GM21825 (cell line): ENCODE data around the gene TPCN2.

Source experiments
- ATAC-seq: cut with Tn5 transposase; IDR thresholded peaks from one replicate; pipeline ENCODE4 v1.9.1; 2021; ENCODE audit warnings: mild to moderate bottlenecking, moderate library complexity; ENCODE audit not compliant: unreplicated experiment

Gene TPCN2

DNA sequence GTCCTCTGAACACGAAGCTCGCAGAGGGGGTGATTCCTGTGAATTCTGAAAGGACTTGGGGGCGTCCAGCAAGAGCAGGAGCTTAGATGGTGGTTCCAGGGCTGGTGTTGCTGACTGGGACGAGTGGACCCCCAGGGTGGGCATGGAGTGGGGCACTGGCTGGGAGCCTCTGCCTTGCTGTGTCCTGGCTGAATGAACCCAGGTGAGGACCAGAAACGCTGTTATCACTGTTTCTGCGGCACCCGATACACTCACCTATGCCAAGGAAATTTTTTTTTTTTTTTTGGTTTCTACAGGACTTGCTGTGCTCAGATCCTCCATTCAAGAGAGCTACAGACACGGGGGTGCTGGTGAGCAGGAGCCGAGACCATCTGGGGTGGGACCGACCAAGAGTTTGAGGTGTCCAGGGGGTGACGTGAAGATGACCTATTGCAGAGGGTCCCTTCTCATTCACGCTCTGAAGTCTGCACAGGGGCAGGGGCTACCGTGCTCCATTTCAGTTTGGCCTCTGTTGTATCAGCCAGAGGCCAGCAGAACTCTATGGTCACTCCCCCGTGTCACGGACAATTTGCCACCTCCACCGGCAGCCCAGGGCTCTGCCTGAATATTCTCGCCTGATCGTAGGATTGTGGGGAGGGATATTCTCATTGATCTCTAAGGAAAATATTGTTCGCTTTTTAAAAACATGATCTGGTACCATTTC lies 110.6 kb downstream of the TPCN2 start:
- no peak for ATAC-seq

DNA sequence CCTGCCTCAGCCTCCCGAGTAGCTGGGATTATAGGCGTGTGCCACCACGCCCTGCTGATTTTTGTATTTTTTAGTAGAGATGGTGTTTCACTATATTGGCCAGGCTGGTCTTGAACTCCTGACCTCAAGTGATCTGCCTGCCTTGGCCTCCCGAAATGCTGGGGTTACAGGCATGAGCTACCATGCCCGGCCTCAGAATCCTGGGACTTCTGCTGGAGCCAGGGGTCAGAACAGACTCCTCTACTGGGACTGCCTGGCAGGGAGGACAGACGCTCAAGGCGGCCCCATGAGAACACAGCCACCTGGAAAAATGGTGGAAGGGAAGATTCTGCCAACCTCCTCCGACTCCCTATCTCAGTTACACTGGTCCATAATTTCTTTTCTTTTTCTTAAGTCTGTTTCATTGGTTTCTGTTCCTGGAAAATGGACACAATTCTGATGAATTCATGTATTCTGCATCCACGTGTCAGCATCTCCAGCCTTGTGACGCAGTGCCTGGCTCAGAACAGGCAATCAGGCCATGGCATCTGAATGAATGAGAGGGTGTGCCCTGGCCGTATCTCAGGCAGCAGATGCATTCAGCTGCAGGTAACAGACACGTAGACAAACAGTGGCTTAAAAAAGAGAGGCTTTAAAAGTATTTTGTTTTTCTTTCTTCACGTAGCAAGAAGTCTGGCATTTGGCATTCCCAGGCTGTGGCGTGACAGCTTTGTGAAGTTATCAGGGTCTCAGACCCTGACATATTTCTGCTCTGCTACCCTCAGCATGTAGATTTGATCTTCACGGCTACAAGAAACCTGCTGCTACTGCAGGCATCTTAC lies 111.8 kb downstream of the TPCN2 start:
- no peak for ATAC-seq

DNA sequence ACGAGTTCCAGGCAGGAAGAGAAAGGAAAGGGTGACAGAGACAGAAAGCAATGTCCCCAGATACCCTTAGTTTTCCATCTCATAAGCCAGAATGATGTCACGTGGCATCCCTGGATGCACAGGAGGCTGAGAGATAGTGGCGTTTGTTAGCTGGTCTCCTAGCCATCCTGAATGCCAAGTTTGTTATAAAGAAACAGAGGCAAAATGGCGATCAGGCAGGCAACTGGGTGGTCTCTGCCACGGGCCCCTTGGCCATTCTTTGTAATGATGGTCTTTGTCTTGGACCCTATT lies 112.3 kb downstream of the TPCN2 start:
- no peak for ATAC-seq

DNA sequence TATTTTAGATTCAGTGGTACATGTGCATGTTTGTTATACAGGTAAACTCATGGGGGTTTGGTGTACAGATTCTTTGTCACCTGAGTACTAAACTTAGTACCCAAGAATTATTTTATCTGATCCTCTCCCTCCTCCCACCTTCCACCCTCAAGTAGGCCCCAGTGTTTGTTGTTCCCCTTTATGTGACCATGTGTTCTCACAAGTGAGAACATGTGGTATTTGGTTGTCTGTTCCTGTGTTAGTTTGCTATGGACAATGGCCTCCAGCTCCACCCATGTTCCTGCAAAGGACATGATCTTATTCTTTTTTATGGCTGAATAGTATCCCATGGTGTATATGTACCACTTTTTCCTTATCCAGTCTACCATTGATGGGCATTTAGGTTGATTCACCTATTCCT lies 113.8 kb downstream of the TPCN2 start:
- ATAC-seq: no peak

DNA sequence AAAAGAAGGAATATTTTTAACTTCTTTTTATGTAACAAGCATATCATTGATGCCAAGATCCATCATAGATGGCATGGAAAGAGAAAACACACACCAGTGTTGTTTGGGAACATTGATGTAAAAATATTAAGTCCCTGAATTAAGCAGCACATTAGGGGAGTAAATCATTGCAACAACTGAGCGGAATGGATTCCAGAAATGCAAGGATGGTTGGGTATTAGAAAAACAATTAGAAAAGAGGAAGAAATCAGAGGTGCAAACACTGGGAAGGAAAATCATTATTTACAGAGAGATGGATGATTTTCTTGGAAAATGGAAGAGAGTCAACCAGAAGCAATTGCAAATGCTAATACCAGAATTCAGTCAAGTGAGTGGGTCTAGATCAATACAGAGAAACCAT lies 115.1 kb downstream of the TPCN2 start:
- no peak for ATAC-seq

DNA sequence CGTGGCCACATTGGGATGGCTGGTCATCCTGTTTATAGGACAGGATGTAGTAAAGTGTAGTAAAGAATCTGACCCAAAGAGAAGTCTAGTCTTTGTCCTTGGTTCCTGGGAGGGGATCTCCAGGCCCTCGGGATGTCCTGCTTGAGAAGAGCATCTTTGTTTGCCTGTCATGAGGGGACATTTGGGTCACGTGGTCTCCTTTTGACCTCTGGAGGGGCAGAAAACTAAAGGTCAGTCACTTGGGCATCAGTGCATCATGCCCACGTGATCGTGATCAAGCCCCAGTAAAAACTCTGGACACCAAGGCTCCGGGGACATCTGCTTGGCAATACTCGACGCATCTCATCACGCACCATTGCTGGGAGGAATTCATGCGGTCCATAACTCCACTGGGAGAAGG lies 116.1 kb downstream of the TPCN2 start:
- ATAC-seq: no peak

DNA sequence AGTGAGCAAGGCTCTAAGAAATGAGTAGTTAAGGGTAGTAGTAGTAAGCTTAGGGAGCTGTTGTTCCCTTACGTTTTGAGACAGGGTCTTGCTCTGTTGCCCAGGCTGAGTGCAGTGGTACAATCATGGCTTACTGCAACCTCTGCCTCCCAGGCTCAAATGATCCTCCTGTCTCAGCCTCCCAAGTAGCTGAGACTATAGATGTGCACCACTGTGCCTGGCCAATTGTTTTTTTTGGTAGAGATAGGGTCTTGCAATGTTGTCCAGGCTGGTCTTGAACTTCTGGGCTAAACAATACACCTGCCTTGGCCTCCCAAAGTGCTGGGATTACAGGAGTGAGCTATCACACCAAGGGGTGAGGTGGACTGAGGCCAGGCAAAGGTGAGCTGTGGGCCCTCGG lies 117.0 kb downstream of the TPCN2 start:
- no peak for ATAC-seq

DNA sequence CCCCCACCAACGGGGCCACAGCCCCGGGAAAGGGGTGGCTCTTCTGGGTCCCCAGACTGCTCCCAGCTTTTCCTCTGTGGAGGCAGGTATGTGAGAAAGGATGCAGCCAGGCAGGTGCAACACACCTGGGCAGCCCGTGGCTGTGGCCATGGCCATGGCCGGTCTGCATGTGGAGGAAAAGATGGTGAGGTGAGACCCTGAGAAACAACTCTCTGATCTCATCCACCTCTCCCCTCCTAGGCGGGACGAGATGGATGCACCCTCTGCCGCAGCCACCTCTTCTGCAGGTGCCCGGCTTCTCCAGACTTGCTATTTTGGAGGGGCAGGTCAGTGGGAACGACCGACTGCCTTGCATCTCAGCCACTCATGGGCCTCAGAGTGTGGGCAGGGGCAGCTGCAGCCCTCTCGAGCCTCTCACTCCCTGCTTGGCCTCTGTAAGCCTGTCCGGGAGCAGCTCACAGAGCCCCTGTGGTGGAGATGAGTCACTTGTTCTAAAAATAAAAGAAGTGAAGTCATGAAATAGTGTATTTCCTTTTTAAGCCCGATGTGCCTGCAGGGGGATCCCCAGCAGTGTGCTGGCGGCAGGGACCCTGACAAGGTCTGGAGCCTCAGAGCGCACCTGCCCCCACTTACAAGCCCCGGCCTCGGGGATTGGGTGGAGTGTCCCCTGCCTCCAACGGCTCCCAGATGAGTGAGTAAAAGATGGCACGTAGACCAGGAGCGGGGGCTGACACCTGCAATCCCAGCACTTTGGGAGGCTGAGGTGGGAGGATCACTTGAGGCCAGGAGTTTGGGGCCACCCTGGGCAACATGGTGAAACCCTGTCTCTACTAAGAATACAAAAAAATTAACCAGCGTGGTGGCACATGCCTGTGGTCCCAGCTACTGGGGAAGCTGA lies 117.7 kb downstream of the TPCN2 start:
- ATAC-seq: peak; percentile 89

DNA sequence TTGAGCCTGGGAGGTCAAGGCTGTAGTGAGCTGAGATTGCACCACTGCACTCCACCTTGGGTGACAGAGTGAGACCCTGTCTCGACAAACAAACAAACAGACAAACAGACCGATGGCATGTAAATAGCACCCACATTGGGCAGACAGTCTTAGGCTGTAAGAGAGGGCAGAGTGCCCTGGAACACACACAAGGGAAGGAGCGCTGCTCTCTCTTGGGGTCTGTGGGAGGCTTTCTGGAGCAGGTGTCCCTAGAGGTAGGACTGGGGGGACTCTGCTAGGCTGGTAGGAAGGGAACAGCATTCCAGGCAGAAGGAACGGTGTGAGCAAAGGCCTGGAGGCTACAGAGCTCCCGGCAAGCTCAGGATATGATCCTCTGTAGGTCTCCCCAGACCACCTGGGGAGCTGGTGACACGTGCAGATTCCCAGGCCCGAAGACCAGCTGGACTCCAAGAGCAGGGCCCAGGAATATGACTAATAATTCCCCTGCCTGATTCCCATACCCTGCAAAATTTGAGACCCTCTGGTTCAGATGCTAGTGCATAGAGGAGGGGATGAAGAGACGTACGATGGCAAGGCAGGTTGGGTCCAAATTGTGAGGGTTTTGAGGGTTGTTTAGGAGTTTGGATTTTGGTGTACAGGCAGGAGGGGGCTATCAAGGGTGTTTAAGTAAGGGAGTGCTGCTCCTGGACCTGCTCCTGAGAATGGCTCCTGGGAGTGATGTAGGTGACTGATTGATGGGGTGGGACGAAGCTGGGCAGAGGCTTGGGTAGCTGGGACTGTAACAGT lies 118.6 kb downstream of the TPCN2 start:
- ATAC-seq: no peak

DNA sequence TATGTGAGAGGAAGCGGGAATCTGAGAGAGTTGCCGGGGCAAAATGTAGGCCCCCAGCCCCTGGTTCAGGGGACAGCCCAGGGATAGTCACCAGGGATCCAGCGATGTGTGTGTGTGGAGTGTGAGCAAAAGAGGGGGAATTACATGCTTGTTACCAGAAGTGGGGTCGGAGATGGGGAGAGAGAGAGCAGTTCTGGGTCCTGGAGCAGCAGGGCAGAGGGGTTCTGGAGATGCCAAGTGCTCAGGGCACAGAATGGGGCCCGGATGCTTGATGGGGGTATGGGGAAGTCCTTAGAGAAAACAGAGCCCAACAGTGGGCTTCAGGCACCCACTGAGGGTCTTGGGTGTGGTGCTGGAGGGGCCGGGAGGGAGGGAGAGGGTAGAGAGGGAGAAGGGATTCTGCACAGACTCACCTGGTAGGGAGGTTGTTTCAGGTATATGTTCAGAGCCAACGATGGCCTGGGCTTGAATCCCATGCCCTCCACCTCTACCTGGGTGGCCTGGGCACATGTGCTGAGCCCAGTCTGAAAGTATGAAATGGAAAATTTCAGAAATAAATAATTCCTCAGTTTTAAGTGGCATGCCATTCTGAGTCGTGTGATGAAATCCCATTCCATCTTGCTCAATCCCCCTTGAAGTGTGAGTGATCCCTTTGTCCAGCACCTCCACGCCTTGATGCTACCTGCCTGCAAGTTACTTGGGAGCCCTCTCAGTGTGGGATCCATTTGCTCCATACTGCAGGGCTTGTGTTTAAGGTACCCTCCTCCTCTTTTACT lies 119.4 kb downstream of the TPCN2 start:
- no peak for ATAC-seq

DNA sequence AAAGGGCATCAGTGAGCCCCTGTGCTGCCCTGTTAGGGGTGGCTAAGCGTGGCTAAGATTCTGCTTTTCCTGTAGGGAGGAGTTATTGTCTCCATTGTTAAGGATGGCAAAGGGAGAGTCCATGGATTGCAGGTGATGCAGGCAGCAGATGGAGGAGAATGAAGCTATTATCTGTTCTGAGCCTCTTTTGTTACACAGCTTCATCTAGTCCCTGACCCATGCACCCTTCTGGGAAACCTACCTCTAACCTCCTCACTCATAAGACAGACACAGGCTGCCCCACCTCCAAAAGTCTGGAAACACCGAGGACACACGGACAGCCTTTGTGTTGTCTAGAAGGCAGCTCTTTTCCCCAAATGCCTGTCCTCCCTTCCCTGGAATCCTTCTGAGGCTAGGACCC lies 120.7 kb downstream of the TPCN2 start:
- no peak for ATAC-seq

DNA sequence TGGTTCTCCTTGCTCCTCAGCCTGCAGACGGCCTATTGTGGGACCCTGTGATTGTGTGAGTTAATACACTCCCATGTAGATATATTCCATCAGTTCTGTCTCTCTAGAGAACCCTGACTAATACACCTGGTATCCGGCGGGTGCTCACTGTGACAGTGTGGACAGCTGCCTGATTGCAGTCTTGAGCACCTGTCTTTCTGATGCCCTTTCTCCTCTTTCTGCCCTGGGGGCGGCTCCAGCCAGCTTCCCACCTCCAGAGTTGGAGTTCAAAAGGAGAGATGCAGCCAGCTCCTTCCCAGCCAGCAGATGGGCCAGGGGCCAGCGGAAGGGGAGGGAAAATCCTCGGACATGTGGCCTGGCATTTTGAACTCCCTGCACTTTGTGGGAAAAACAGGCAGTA lies 122.0 kb downstream of the TPCN2 start:
- ATAC-seq: no peak

DNA sequence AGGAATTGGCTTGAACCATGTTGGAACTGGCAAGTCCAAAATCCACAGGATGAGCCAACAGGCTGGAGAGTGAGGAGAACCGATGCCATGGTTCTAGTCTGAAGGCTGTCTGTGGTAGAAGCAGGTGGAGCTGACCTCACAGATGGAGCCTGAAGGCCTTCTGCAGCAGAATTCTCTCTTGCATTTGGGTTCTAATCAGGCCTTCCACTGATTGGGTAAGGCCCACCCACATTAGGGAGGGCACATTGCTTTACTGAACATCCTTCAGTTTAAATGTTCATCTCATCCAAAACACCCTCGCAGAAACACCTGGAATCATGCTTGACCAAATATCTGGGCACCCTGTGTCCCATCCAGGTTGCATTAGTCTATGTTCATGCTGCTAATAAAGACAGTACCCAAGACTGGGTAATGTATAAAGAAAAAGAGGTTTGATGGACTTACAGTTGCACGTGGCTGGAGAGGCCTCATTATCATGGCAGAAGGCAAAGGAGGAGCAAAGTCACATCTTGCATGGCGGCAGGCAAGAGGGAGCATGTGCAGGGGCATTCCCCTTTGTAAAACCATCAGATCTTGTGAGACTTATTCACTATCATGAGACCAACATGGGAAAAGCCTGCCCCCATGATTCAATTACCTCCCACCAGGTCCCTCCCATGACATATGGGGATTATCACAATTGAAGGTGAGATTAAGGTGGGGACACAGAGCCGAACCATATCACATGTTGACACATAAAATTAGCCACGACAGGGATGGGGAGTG lies 122.9 kb downstream of the TPCN2 start:
- no peak for ATAC-seq

DNA sequence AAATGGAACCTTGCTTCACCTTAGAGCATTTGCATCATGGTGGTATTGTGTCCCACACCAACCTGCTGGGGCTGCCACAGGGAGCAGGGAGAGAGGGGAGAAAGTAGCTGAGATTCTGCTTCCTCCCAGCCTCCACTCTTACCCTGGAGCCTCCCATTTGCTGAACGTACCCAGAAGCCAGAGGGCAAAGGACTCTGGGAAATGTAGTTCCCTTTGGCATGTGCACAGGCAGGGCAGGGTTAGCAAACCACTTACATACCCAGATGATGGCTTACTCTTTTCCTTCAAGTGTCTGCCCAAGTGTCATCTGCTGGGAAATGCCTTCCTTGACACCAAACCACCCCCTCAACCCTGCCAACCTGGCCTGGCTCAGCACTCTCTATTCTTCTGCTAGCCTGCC lies 123.9 kb downstream of the TPCN2 start:
- no peak for ATAC-seq

DNA sequence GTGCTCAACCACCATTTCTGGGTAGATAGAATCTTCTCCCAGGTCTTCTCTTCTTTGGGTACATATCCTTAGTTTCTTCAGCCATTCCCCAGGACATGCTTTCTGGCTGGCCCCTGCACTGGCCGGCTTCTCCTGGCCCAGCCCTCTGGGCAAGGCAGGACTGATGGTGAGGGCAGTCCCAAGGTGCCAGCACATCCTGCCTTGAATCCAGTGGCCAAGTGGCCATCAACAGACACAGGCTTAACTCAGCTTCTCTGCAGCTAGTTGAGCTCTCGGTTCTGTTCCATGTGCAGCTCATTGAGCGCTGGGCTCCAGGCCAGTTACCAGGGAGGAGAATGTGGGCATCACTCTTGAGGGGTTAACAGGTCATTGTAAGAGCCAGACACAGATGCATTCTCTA lies 124.6 kb downstream of the TPCN2 start:
- no peak for ATAC-seq

DNA sequence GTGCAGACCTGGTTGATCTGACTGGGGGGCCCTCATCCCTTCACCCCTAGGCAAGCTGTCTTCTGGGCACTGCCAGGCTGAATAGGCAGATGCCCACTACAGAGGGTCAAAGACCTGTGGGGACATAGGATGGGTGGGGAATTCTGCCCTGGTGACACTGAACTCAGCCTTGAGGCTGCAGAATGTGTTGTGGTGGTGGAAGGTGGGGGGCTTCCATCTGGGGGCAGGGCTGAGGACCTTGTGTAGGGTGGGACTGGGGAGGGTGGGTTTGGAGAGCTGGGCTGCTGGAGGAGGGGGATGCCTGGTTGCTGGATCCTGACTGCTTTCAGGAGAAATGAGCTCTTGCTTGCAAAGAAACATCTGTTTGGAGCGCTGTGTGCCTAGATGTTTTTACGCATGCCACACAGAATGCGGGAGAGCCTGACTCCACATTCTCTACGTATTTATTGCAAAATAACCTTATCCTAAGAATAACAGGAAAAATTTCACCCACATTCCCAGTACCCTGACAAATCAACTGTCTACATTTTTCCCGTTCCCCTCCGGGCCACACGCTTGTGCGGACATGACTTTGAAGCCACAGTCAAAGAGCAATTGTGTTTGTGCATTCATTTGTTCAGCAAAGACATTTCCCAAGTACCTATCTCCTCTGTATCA lies 125.3 kb downstream of the TPCN2 start:
- no peak for ATAC-seq

DNA sequence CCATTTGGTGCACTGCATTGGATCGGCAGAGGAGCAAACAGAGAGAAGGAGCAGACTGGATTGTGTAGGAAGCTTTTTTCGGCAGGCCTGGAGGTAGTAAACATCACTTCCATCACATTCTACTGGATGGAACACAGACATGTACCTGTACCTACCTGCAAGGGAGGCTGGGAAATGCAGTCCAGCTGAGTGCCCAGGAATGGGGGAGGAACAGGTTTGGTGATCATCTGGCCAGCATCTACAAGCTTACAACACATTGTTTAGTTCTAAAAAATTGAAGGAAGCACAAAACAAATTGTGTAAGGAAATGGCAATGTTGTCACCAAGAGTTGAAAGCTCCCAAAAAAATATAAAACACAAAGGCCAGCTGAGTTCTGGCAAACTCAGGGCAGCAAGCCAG lies 126.1 kb downstream of the TPCN2 start:
- no peak for ATAC-seq

DNA sequence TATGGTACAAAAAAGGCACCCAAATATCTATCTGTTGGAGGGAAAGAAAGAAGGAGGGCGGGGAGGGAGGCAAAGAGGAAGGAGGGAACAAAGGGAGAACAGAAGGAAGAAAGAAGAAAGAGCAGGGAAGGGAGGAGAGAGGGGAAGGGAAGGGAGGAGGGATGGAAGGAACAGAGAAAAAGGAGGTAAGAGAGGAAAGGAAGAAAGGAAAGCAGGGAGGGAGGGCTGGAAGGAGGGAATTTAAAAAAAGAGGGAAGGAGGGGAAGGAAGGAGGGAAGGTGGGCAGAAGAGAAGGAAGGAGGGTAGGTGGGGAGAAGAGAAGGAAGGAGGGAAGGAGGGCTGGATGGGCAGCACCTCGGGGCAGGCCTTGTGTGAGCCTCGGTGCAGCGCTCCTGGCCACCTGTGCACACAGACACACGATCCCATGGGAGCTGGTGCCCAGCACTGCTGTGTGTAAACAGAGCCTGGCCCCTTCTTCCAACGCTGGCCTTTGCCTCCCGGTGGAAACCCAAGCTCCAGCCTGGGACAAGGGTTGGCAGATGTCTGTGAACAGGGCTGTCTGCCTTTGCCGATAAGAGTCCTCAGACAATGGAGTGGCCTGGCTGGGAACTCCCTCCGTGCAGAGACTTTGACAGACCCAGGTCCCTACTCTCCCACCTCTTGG lies 130.2 kb downstream of the TPCN2 start:
- ATAC-seq: no peak
